Activated CD8-positive, alpha-beta T cell treated with anti-CD3 and anti-CD28 coated beads for 36 hours (primary cell): ENCODE measurements around the gene TLNRD1. TPM values are rescaled to one million over a fixed set of nuclear protein-coding genes. Genes with fewer than 3 reads are reported as not detected.

Experiments used
- ATAC-seq: fragments of 200-7000 bp; cut with Tn5 transposase; one replicate; pipeline ENCODE4 v1.10.0; 2021; ENCODE audit warnings: mild to moderate bottlenecking, moderate library complexity
- CTCF ChIA-PET: fragments of 350-600 bp; sonication (Branson Sonifier 250); formaldehyde crosslinking; loops from one replicate; lab custom pipeline; 2021; ENCODE audit warnings: antibody characterized with exemption; lab: Charles Lee
- POLR2A ChIA-PET: fragments of 350-600 bp; sonication (Branson Sonifier 250); formaldehyde crosslinking; loops from one replicate; lab custom pipeline; 2021; ENCODE audit warnings: antibody characterized with exemption; lab: Charles Lee
- DNase-seq: peaks from one replicate; pipeline ENCODE4 v3.0.0-alpha.2; 2020
- H3K27ac Mint-ChIP-seq: one replicate; pipeline ENCODE4 v1.8.0; 2021; ENCODE audit warnings: mild to moderate bottlenecking, mixed read lengths
- H3K27me3 Mint-ChIP-seq: one replicate; pipeline ENCODE4 v1.8.0; 2021; ENCODE audit warnings: mixed read lengths
- H3K36me3 Mint-ChIP-seq: one replicate; pipeline ENCODE4 v1.8.0; 2021; ENCODE audit warnings: low read depth, mixed read lengths
- H3K4me1 Mint-ChIP-seq: one replicate; pipeline ENCODE4 v1.8.0; 2021; ENCODE audit warnings: low read depth, mixed read lengths
- H3K4me3 Mint-ChIP-seq: one replicate; pipeline ENCODE4 v1.8.0; 2021; ENCODE audit warnings: mild to moderate bottlenecking, moderate library complexity, mixed read lengths
- H3K9me3 Mint-ChIP-seq: one replicate; pipeline ENCODE4 v1.8.0; 2021; ENCODE audit warnings: mixed read lengths
- intact Hi-C: fragments of 100-400 bp; cut with micrococcal nuclease; formaldehyde crosslinking; loops from one replicate; pipeline ENCODE4 v1.10.0; 2022
- total RNA-seq, 2 experiments: library from RNA; stranded (reverse); gene quantifications; one replicate each; pipeline ENCODE4 v1.2.3, GENCODE V29; 2021
- TF ChIP-seq, protein P1 (sequence below): fragments of 200-600 bp; IDR thresholded peaks from one replicate; pipeline ENCODE4 v1.8.0; 2022; ENCODE audit warnings: antibody characterized with exemption, mild to moderate bottlenecking

Gene TLNRD1
- total RNA-seq, 2 experiments from 2014 or later = 19.3 to 20.1 TPM

GRCh38 chr15:81015621-81016488, 15.1 kb downstream of the TLNRD1 start:
- POLR2A ChIA-PET = no interaction called here
- CTCF ChIA-PET = interaction anchor here (0.8 kb wide), 1 partner anchor 250 kb away, joined by 4 read pairs; no protein-coding TSS in a partner anchor

DNA sequence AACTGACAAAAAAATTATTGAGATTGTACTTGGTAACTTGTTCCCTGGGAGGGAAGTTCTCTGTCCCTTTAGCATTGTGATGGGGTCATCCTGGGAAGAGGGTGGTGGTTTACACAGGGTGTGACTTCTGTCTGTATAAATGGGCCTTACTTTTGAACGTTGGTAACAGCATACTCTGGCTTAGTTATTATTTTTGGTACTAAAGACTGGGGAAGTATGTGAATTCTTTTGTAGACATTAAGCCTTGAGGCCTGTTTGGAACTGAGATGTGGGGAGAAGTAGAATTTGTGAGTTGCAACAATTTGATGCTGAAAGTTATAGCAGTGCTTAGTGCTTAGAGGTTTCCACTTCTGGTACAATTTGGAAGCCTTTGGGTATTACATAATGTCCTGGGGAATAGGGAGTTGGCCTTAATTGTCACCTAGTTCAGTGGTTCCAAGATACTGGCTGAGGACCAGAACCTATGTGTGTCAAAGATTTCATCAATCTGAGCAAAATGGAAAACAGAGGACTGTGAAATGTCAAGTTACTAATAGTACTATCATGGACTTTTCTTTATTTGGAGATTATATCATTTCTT, 15.9 kb downstream of the TLNRD1 start:
- POLR2A ChIA-PET = no interaction called here
- CTCF ChIA-PET = no interaction called here
- DNase-seq (no peak), ATAC-seq (no peak)
- intact Hi-C loops = no loop called here
- Mint-ChIP-seq H3K4me3 (no peak overlapping the region), H3K9me3 (no peaks in the 10 kb centered on the region), H3K4me1 (no peaks in the 10 kb centered on the region), H3K27me3 (no peaks in the 10 kb centered on the region), H3K36me3 (no peaks in the 10 kb centered on the region), H3K27ac (no peak overlapping the region)
- TF ChIP-seq, protein P1, sequence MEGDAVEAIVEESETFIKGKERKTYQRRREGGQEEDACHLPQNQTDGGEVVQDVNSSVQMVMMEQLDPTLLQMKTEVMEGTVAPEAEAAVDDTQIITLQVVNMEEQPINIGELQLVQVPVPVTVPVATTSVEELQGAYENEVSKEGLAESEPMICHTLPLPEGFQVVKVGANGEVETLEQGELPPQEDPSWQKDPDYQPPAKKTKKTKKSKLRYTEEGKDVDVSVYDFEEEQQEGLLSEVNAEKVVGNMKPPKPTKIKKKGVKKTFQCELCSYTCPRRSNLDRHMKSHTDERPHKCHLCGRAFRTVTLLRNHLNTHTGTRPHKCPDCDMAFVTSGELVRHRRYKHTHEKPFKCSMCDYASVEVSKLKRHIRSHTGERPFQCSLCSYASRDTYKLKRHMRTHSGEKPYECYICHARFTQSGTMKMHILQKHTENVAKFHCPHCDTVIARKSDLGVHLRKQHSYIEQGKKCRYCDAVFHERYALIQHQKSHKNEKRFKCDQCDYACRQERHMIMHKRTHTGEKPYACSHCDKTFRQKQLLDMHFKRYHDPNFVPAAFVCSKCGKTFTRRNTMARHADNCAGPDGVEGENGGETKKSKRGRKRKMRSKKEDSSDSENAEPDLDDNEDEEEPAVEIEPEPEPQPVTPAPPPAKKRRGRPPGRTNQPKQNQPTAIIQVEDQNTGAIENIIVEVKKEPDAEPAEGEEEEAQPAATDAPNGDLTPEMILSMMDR = no peak

More at GRCh38 chr15:81015621-81016488, 15.1 kb downstream of the TLNRD1 start:
- no peaks in the 10 kb centered on the region for H3K36me3 Mint-ChIP-seq
- H3K4me3 Mint-ChIP-seq = no peak overlapping the region
- ATAC-seq = no peak
- no peaks in the 10 kb centered on the region for H3K9me3 Mint-ChIP-seq
- H3K4me1 Mint-ChIP-seq = no peaks in the 10 kb centered on the region
- DNase-seq = no peak
- intact Hi-C loops = no loop called here
- TF ChIP-seq, protein P1 = no peak
- H3K27ac Mint-ChIP-seq = no peak overlapping the region
- no peaks in the 10 kb centered on the region for H3K27me3 Mint-ChIP-seq

DNA sequence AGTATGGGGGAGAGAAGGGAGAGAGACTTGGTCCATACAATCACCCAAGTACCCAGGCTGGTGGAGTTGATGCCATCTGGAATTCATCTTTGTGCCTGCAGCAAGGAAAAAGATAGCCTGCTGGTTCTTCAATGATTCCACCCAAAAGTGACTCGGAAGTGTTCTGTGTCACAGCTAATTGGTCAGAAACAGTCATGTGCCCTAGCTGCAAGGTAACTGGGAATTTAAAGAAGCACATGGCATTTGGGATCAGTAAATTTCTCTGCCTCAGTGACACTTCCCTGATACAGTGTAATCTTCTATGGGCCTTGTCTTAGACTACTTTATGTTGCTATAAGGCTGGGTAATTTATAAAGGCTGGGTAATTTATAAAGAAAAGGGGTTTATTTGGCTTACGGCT, 17.5 kb downstream of the TLNRD1 start:
- Mint-ChIP-seq H3K4me3 (no peak overlapping the region), H3K27ac (no peak overlapping the region), H3K27me3 (no peaks in the 10 kb centered on the region), H3K36me3 (no peaks in the 10 kb centered on the region), H3K9me3 (no peaks in the 10 kb centered on the region), H3K4me1 (peaks cover 4% of the 10 kb centered on the region)
- intact Hi-C loops = no loop called here
- no peak for ATAC-seq
- CTCF ChIA-PET = interaction anchor here (1.0 kb wide), 1 partner anchor 48 kb away, joined by 3 read pairs; no protein-coding TSS in a partner anchor
- no peak for DNase-seq
- TF ChIP-seq, protein P1 = no peak
- POLR2A ChIA-PET = no interaction called here

DNA sequence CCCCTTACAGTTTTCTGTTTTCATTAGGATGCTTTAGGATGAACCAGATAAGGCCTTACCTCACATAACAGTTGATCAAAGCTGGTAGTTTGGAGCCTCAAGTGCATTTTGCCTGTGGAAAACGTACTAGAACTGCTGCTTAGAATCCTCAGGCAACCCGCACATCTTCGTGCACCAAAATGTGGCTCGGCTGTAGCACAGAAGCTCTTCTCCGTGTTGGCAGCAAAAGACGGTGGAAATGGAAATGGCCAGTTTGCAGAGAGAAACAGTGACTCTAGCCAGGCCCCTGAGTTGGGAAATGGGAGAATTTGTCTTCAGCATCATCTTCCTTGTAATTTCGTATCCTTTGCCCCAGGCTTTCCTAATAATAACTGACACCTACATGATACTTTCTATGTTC, 20.6 kb downstream of the TLNRD1 start:
- ChIA-PET CTCF (interaction anchor here (1.7 to 2.9 kb wide), 3 partner anchors 9 to 245 kb away, joined by 4 to 10 read pairs (median 10); no protein-coding TSS in a partner anchor), POLR2A (interaction anchor here (1.1 kb wide), 1 partner anchor 19 kb away, joined by 4 read pairs; no protein-coding TSS in a partner anchor)
- H3K9me3 Mint-ChIP-seq = no peaks in the 10 kb centered on the region
- TF ChIP-seq, protein P1 = no peak
- intact Hi-C loops = no loop called here
- peaks cover 24% of the 10 kb centered on the region for H3K4me1 Mint-ChIP-seq
- H3K27ac Mint-ChIP-seq = no peak overlapping the region
- ATAC-seq (no peak), DNase-seq (no peak)
- no peaks in the 10 kb centered on the region for H3K36me3 Mint-ChIP-seq
- H3K4me3 Mint-ChIP-seq = no peak overlapping the region
- H3K27me3 Mint-ChIP-seq = no peaks in the 10 kb centered on the region
